Skeletal muscle satellite cell (primary cell): ENCODE data around the gene RAB4B.
"Not testable (repeated sequence)": the region's sequence is repeated elsewhere in the genome, so short reads cannot be mapped to it uniquely, and the experiment has no call there.

Source experiments
- H3K27me3 ChIP-seq: 2 replicates; pipeline ENCODE4 v1.7.0; 2013; ENCODE audit warnings: low read length; ENCODE audit not compliant: control insufficient read depth, insufficient read depth
- H3K36me3 ChIP-seq: 2 replicates; pipeline ENCODE4 v1.7.0; 2013; ENCODE audit warnings: mild to moderate bottlenecking, control low read depth, low read length; ENCODE audit not compliant: insufficient read depth
- H3K4me1 ChIP-seq: 2 replicates; pipeline ENCODE4 v1.7.0; 2013; ENCODE audit warnings: low read length; ENCODE audit not compliant: control insufficient read depth, insufficient read depth
- H3K4me2 ChIP-seq: 2 replicates; pipeline ENCODE4 v1.7.0; 2013; ENCODE audit warnings: mild to moderate bottlenecking, low read length
- H3K4me3 ChIP-seq: 2 replicates; pipeline ENCODE4 v1.7.0; 2013; ENCODE audit warnings: low read length
- H3K9ac ChIP-seq: 2 replicates; pipeline ENCODE4 v1.7.0; 2013; ENCODE audit warnings: mild to moderate bottlenecking, low read depth, low read length, moderate library complexity
- H3K9me3 ChIP-seq: replicated peaks from 2 replicates; pipeline ENCODE4 v1.7.0; 2013; ENCODE audit warnings: mild to moderate bottlenecking, control low read depth, low read length

The RAB4B gene

GRCh38 chr19:40771101-40771862 lies 6.8 kb upstream of the RAB4B start:
- H3K9ac ChIP-seq, H3K4me1 ChIP-seq, H3K27me3 ChIP-seq, H3K4me2 ChIP-seq, H3K9me3 ChIP-seq, H3K4me3 ChIP-seq, H3K36me3 ChIP-seq: not testable (repeated sequence)

DNA sequence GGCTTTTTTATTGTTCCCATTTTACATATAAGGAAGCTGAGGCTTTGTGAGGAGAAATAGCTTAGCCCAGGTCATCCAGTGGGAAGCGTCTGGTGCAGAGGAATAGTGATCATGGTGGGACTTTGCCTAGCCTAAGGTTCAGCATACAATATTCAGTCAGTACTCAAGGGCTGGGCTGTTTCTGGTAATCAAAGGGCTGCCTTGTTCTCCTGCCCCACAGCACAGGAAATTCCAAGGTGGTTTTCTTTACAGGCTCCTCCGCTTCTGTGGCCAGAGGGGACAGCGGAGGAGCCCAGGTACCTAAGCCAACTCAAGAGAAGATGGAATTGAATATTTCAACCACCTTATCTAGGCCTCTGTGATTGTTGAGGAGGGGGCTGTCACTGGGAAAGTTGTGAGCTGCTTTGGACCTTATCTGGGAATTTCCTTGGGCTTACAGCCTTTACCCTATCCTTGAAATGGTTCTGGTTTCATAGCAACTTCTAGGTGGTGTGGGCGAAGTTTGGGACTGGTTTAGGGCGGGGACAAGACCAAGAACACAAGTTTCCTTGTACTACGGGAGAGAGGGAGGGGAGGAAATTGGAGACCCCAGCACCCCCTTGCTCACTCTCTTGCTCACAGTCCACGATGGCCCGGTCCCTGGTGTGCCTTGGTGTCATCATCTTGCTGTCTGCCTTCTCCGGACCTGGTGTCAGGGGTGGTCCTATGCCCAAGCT lies 3.0 kb upstream of the RAB4B start, which contains the start of gene MIA:
MIA (plus strand) TSS at position 606 of the 716 bp plus-strand sequence; CDS start at position 628, 22 bp downstream.
- H3K4me3 ChIP-seq, result no peak within 1 kb of the TSS
- no peaks in the 10 kb centered on the region for H3K27me3 ChIP-seq
- H3K9ac ChIP-seq, result no peak within 1 kb of the TSS
- peaks cover 14% of the 10 kb centered on the region for H3K4me1 ChIP-seq
- no peaks in the 10 kb centered on the region for H3K36me3 ChIP-seq
- H3K4me2 ChIP-seq, result no peak within 1 kb of the TSS
- no peaks in the 10 kb centered on the region for H3K9me3 ChIP-seq

DNA sequence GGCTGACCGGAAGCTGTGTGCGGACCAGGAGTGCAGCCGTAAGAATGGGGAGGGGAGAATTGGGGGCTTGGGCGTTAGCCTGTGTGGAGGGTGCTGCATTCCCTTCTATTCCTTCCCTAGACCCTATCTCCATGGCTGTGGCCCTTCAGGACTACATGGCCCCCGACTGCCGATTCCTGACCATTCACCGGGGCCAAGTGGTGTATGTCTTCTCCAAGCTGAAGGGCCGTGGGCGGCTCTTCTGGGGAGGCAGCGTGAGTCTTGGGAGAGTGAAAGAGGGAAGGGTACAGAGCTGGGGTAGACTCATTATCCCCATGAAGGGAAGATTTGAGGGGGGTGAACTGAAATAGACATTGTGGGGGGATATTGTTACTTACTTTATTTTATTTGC lies 2.4 kb upstream of the RAB4B start:
- Histone ChIP-seq H3K27me3 (no peaks in the 10 kb centered on the region), H3K9ac (no peak overlapping the region), H3K36me3 (no peaks in the 10 kb centered on the region), H3K9me3 (no peaks in the 10 kb centered on the region), H3K4me2 (no peak overlapping the region), H3K4me1 (peaks cover 14% of the 10 kb centered on the region), H3K4me3 (no peak overlapping the region)

DNA sequence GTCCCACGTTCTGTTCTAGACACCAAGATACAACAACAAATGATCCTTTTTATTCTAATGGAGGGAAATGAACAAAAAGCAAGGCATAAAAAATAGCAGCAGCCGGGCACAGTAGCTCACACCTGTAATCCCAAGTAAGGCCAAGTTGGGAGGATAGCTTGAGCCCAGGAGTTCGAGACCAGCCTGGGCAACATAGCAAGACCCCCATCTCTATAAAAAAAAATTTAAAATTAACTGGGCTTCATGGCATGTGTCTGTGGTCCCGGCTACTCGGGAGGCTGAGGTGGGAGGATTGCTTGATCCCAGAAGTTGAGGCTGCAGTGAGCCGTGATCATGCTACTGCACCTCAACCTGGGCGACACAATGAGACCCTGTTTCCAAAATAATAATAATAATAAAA lies 1.7 kb upstream of the RAB4B start:
- H3K4me1 ChIP-seq, result peaks cover 14% of the 10 kb centered on the region
- no peaks in the 10 kb centered on the region for H3K27me3 ChIP-seq
- no peaks in the 10 kb centered on the region for H3K36me3 ChIP-seq
- H3K4me2 ChIP-seq, result no peak overlapping the region
- no peak overlapping the region for H3K4me3 ChIP-seq
- H3K9me3 ChIP-seq, result no peaks in the 10 kb centered on the region
- H3K9ac ChIP-seq, result no peak overlapping the region

DNA sequence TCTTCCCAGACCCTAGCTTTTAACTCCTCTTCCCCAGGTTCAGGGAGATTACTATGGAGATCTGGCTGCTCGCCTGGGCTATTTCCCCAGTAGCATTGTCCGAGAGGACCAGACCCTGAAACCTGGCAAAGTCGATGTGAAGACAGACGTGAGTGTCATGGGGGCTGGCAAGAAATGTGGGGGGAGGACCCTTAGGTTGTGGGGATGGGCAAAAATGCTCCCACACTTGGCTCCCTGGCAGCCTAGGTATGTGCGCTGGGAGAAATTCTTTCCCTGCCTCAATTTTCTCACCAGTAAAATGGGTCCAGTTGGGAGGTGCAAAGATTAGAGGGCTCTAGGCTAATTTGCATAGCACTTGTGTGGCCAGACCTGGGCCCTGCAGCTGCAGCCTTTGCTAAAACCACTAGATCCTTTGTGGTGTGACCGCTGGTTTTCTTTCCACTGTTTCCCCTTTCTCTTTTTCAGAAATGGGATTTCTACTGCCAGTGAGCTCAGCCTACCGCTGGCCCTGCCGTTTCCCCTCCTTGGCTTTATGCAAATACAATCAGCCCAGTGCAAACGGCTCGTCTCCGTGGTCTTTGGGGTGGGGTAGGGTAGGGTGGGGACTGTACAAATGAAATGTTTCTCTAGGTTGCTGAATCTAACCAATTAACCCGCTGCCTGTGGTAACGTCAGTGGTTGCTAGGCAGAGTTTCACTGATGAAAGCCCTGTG lies 959 bp upstream of the RAB4B start:
- H3K4me3 ChIP-seq, result peak overlapping the region; percentile 83
- H3K4me1 ChIP-seq, result peaks cover 14% of the 10 kb centered on the region
- H3K9ac ChIP-seq, result peak overlapping the region; percentile 88
- no peaks in the 10 kb centered on the region for H3K27me3 ChIP-seq
- peak overlapping the region; percentile 97 for H3K4me2 ChIP-seq
- H3K9me3 ChIP-seq, result no peaks in the 10 kb centered on the region
- no peaks in the 10 kb centered on the region for H3K36me3 ChIP-seq

GRCh38 chr19:40777645-40777936 lies 456 bp upstream of the RAB4B start:
- H3K4me2 ChIP-seq, result peak overlapping the region; percentile 97

DNA sequence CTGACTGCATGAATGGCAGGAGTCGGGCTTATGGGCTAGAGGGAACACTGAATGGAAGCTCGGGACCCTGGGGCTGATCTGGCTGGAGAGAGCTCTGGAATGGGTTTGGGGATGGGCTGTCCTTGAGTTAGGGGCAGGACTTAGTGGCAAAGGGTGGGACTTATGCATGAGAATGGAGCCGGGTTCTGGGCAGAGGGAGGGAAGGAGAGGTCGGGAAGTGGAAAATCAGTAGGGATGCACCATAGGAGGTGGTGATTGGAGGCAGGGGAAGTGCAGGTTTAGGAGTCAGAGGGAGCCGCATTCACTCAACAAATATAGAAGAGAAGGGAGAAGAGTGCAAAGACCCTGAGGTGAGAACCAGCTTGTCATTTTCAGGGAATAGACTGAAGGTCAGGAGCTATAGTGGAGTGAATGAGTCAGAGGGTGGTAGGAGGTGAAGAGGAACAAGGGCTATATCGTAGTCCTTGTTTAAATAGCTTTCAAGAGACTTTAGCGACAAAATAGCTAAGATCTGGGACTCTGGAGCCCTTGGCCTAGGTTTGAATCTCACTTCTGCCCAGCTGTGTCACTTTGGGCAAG lies 748 bp downstream of the RAB4B start:
- Histone ChIP-seq H3K36me3 (no peaks in the 10 kb centered on the region), H3K27me3 (no peaks in the 10 kb centered on the region), H3K4me1 (peaks cover 14% of the 10 kb centered on the region), H3K4me2 (peak overlapping the region; percentile 80), H3K4me3 (peak overlapping the region; percentile 83), H3K9ac (peak overlapping the region; percentile 88), H3K9me3 (no peaks in the 10 kb centered on the region)

More at GRCh38 chr19:40777645-40777936, 456 bp upstream of the RAB4B start:
- H3K4me3 ChIP-seq, result peak overlapping the region; percentile 83
- H3K36me3 ChIP-seq, result no peaks in the 10 kb centered on the region
- H3K9me3 ChIP-seq, result no peaks in the 10 kb centered on the region
- peak overlapping the region; percentile 88 for H3K9ac ChIP-seq
- no peaks in the 10 kb centered on the region for H3K27me3 ChIP-seq
- peaks cover 14% of the 10 kb centered on the region for H3K4me1 ChIP-seq

- no peak overlapping the region for H3K4me2 ChIP-seq
- H3K27me3 ChIP-seq, result no peaks in the 10 kb centered on the region
- no peak overlapping the region for H3K4me3 ChIP-seq
- no peak overlapping the region for H3K9ac ChIP-seq
- H3K4me1 ChIP-seq, result peaks cover 14% of the 10 kb centered on the region
- no peaks in the 10 kb centered on the region for H3K36me3 ChIP-seq
- no peaks in the 10 kb centered on the region for H3K9me3 ChIP-seq
Observed at GRCh38 chr19:40780582-40780981, 2.5 kb downstream of the RAB4B start.

GRCh38 chr19:40781140-40781539 lies 3.1 kb downstream of the RAB4B start:
- Histone ChIP-seq H3K36me3 (no peaks in the 10 kb centered on the region), H3K4me2 (no peak overlapping the region), H3K27me3 (no peaks in the 10 kb centered on the region), H3K9me3 (no peaks in the 10 kb centered on the region), H3K4me3 (no peak overlapping the region), H3K4me1 (peaks cover 14% of the 10 kb centered on the region), H3K9ac (no peak overlapping the region)

GRCh38 chr19:40783711-40784110 lies 5.7 kb downstream of the RAB4B start:
- H3K9ac ChIP-seq, result no peak overlapping the region
- H3K4me2 ChIP-seq, result no peak overlapping the region
- H3K4me3 ChIP-seq, result no peak overlapping the region
- H3K4me1 ChIP-seq, result peaks cover 6% of the 10 kb centered on the region
- no peaks in the 10 kb centered on the region for H3K9me3 ChIP-seq
- peaks cover 6% of the 10 kb centered on the region for H3K36me3 ChIP-seq
- H3K27me3 ChIP-seq, result no peaks in the 10 kb centered on the region

DNA sequence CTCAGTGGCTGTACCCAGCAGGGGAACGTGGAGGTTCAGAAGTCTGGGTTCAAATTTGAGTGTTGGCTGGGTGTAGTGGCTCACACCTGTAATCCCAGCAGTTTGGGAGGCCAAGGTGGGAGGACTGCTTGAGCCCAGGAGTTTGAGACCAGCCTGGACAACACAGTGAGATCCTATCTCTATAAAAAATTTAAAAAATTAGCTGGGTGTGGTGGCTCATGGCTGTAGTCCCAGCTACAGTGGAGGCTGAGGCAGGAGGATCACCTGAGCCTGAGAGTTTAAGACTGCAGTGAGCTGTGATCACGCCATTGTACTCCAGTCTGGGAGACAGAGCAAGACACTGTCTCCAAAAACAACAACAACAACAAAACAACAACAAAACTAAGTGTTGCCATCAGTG lies 6.1 kb downstream of the RAB4B start:
- not testable (repeated sequence) for H3K36me3 ChIP-seq, H3K4me2 ChIP-seq, H3K9me3 ChIP-seq, H3K4me1 ChIP-seq, H3K27me3 ChIP-seq, H3K4me3 ChIP-seq, H3K9ac ChIP-seq
